SK-N-DZ (cell line): ENCODE results near the gene SLFN11.

Source experiments
- small RNA-seq, 2 experiments: library from RNA; depleted of rRNA; stranded (forward); fragments of <200 nt; gene quantifications; one replicate each; pipeline ENCODE3, GENCODE V24; 2014

SLFN11 gene

Small RNA genes lying within 50 kb of the gene (small RNA-seq; reads per million reads assigned to genes)
- 0 reads per million in 2 experiments for gene AC060766.3
- 0 reads per million in 2 experiments for gene AC060766.5
